ENCODE results near the gene RYR2.
"Not testable (repeated sequence)": the region's sequence is repeated elsewhere in the genome, so short reads cannot be mapped to it uniquely, and the experiment has no call there.

The RYR2 gene

DNA sequence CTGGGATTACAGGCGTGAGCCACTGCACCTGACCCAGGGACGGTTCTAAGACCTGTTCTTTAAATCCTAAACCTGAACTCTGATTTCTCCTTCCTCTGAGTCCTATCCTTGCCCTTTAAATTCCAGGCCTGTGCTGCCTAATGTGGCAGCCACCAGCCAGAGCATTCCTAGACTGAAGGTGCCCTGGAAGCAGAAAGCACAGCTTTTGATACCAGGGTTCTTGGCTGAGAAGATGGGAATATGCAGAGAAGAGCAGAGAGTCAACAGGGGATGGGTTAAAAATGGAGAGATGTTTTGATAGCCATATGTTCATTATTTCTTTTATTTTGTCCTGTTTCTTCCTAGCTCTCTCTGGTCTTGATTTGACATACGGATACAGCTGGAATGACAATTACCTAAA, 49.7 kb downstream of the RYR2 start:
- DNase-seq, result no peak

DNA sequence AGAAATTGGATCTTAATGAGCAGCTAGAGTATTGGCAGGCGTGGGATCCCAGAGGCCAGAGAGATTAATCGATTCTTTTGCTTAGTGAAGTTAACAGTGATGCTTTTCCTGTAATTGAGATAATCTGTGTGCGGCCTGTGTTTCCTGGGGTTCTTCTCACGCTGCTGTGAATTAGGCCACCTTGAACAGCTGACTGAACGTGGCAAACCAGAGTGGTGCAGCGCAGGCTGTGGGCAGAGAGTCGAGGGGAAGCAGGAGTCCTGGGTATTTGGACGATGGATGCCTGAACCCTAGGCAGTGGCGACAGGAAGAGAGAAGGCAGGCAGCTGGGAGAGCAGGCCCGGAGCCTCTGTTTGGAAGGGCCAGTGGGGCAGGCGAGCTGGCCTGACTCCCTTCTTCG, 51.7 kb downstream of the RYR2 start:
- no peak for DNase-seq

DNA sequence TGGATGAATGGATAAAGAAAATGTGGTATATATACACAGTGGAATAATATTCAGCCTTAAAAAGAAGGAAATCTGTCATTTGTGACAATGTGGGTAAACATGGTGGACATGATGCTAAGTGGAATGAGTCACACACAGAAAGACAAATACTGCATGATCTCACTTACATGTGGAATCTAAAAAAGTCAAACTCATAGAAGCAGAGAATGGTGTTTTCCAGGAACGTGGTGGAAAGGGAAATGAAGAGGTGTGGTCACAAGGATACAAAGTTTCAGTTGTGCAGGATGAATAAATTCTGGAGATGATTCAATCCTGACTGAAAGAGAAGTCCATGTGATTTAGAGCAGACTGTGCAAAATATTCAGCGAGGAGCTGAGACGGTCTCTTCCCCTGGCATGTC, 56.6 kb downstream of the RYR2 start:
- DNase-seq, result no peak

DNA sequence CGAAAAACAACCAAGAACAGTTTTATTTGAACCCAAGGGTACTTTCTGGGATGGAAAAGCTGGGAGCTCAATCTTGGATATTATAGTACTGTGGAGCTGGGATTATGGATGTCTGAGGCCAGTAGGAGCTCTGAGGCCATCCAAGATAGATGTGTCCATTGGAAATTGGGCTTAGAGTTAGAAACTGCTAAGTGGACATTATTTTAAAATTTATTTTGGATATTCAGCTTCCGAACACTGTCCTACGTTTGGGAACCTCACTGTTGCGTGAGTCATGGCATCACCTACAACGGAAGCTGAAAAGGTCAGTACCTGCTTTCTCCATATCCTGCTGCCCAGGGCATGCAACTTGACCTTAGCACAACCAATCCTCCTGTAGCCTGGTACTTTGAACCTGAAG, 61.0 kb downstream of the RYR2 start:
- no peak for DNase-seq

DNA sequence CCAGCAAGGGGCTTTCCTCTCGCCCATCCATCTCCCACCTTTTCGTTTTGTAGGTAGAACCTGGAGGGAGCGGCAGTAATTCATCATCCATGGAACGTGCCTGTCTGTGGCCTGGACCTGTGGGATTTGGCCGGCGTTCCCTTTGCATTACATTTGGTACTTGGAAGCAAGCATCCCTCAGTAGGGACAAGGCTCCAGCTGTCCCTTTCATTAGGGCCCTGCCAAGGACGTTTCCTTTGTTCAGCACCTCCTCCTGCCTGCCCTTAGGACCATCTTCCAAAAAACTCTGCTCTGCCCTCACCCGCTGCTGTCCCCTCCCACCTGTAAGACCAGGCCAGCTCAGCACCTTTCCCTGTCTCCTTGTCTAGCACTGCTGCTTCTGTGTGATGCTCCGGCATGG, 62.1 kb downstream of the RYR2 start:
- DNase-seq, result no peak

DNA sequence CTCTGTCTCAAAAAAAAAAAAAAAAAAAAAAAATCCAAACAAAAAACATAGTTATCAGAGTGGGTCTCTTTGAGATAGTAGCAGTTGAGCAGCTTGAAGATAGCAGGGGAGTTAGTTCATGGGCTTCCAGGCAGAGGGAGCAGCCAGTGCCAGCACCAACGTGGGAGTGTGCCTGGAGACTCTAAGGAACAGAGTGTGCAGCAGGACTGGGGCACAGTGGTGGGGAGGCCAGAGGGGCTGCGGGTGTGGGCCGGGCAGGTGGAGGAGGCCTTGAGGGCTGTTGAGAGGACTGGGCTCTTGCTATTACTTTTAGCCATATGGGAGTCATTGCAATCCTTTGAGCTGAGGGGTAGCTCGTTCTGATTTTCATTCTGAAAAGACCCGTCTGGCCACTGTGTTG, 63.8 kb downstream of the RYR2 start:
- no peak for DNase-seq

DNA sequence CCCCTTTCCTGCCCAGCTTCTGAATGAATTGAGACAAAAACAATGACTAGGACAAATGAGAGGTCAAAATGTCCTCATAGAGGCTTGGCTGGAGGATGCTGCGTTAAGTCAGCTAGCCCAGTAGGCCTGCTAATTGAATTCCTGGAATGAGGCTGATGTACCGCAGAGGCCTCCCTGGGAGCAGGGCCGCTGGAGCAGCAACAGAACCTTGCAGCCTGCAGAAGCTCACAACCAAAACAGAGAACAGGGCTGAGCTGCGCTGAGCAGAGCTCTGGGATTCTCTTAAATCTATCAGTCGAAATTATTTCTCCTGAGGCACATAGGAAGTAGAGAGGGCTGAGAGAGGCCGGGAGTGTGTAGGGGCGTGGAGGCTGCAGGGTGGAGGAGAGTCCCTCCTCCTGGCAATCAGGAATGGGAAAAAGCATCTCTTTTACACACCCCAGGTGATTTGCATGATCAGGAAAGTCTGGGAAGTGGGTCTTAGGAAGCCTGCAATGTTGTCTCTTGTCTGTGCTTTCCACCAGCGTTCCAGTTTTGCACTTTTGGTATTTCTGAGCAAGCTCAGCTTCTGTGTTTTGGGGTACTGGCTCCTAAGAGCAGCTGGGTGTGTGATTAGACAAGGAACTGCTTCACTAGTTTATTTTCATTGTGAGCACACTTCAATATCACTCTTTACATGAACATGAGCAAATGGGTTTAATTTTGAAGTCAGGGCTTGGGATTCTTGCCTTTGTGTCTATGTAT, 66.5 kb downstream of the RYR2 start:
- no peak for DNase-seq

DNA sequence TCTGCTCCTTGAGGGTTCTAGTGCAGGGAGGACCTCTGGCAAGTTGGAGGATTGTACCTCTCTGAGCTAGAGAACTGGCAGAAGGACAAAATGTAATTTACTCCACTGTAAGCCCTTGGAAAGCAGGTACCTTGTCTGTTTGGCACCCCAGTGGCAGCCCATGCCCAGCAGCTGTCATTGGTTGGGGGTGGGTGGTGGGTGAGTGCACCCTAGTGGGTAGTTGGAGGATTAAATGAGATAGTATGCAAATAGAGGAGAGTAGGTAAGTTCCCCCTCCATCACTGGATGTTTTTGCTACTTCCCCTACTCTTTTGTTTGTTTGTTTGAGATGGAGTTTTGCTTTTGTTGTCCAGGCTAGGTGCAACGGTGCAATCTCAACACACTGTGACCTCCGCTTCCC, 69.8 kb downstream of the RYR2 start:
- no peak for DNase-seq

DNA sequence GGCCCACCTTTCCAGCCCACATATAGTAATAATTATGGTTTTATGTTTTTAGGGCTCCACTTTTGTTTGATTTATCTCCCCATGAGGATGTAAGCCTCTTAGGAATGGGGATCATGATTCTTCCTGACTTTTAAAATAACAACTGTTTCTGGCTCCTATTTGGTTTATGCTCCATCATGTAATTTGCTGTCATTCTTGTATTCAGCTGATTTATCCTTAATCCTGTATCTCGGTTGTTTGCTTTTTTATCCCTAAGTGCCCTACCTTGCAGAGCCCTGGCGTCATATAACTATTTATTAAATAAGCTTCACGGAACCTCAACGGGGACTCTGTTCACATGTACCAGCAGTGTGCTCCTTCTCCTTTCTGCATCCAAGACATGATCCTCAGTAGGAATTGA, 70.7 kb downstream of the RYR2 start:
- no peak for DNase-seq

DNA sequence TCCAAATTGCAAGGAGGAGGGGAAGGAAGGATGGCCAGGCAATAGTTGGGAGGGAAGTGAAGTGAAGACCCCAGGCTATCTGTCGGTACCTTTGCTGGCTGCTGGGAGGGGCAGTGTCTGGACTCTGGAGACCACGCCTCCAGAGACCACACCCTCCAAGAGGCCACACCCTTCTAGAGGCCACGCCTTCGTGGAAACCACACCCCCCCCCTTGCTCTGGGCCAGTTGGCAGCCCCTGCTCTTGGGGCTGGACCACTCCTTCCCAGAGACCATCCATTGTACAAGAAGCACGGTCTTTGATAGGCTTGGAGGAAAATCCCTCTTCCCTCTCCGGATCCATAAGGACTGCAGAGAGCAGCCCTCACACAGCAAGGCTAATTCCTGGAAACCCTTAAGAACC, 73.1 kb downstream of the RYR2 start:
- DNase-seq, result no peak

DNA sequence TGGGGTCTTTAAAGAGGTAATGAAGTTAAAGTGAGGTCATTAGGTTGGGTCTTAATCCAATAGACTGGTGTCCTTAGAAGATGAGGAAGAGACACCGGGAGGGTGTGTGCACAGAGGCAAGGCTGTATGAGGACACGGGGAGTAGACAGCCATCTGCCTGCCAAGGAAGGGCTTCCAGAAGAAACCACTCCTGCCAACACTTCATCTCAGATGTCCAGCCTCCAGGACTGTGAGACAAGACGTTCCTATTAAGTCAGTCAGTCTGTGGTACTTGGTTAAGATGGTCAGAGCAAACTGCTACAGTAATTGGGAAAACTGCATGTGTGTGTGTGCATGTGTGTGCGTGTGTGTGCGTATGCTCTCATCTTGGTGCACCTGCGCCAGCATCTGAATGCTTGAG, 77.1 kb downstream of the RYR2 start:
- no peak for DNase-seq

DNA sequence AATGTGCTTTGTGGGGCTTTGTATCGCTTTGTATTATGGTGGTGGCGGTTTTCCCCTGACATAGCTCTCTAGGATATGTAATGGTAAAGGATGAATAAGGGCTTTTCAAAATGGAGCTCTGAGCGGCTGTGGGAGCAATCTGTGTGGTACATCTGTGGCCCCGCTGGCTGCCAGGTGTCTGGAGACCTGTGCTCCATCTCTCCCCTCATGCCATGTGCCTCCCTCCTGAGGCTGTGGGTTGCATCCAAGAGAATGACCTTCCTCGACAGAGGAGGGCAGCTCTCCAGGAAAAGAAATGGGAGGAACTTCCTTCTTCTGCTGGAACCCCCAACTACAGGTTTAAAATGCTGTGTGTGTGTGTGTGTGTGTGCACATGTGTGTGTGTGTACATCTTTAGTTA, 78.7 kb downstream of the RYR2 start:
- DNase-seq, result no peak

DNA sequence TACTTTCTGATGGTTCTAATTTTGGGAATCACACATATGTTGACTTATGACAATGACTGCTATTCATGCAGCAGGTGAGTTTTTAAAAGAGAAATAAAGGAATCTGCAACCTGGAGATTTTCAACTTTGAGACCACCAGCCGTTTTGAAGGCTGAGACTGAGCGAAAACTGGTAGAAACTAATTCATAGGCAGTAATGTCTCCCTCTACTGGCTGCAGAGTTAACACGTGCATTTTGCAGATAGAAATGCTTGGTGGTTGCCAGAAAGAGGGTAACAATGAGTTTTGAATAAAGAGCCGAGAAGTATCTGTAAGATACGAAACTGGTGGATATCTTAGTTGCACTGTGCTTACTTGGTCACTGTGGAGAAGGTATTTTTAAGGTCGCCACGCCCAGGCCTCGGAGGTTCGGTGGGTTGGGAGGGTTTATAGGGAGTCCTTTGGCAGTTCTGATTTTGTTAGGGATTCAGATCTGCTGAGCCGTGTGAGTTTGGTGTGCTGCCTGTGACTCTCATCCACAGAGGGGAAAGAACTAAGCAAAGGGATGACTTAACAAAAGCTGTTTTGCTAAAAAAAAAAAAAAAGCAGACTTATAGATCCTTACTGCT, 83.0 kb downstream of the RYR2 start:
- no peak for DNase-seq

DNA sequence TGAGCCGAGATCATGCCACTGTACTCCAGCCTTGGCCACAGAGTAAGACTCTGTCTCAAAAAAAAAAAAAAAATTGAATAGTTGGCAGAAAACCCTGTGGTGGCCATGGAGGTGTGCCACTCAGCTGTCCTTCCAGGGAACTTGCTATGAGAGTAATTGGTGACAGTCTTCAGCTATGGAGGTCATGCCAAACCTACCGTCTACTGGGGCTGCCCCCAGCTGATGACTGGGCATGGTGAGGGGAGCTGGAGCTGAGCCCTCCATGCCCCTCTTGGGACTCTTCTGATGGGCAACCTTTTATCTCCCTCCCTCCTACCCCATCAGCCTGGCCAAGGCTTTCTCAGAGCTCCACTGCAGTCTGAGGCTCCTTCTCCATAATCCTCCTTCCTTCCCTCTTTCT, 84.2 kb downstream of the RYR2 start:
- no peak for DNase-seq

DNA sequence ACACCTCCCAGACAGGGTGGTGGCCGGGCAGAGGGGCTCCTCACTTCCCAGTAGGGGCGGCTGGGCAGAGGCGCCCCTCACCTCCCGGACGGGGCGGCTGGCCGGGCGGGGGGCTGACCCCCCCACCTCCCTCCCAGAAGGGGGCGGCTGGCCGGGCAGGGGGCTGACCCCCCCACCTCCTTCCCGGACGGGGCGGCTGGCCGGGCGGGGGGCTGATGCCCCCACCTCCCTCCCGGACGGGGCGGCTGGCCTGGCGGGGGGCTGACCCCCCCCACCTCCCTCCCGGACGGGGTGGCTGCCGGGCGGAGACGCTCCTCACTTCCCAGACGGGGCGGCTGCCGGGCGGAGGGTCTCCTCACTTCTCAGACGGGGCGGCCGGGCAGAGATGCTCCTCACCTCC, 85.3 kb downstream of the RYR2 start:
- DNase-seq, result not testable (repeated sequence)

DNA sequence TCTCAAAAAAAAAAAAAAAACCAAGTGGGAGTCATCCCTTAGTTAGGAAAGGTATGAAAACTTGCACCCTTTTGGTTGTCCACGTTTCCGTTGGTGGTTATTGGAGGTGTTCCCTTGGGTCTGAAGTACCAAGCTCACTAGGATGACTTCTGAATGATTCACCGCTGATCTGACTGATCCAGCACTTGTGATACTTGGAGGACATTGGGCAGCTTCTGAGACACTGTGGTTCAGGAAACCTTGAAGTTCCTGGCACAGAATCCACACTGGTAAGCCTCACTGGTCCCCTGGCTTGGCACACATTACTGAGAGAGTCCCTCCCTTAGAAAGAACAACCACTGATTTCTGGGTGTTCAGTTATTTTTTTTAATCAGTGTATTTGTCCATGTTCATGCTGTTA, 91.9 kb downstream of the RYR2 start:
- no peak for DNase-seq

DNA sequence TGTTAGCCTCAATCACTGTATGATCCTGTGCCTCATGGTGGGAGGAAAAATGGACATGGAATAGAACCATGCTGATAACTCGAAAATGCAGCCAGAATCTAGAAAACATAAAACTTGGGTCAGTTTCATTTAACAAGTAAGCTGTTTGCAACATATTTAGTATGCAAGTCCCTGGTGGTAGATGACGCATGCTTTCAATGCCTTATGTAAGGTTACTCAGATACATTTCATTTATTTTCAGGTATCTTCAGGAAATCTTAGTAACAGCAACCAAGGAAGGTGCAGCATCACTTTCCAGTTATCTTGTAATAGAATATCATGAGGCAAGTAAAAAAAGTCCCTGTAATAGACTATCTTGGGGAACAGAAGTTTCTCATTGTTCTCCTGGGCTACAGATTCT, 92.9 kb downstream of the RYR2 start:
- DNase-seq, result no peak

DNA sequence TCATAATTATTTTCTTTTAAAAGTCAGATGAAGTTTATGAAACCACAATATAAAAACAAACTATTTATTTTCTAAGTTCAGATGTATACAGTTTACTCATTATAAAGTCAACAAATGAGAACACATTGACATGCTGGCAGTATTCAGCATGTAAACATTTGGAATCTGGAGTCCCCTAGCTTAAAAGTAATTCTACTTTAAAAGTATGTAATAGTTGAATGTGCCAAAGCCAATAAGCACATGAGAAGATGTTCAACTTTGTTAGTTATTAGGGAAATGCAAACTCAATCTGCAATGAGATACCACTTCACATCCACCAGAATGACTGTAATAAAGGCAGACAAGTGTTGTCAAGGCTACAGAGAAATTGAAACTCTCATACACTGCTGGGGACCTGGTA, 96.6 kb downstream of the RYR2 start:
- no peak for DNase-seq

DNA sequence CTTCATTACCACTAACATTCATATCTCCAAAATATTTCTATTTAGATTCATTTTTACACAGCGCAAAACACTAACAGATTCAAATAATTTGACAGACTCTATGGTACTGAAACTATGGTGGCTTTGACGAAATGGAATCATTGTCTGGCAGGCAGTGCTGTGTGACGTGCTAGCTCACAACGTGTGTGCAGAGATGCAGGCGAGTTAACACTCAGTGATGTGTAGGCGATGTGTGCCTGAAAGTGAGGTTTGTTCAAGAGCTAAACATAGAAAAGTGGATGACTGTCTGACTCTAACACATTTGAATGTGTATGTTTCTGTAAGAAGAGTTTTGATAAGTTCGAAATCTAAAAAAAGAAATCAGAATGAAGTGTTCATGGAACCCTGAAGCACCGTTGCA, 97.7 kb downstream of the RYR2 start:
- DNase-seq, result no peak

DNA sequence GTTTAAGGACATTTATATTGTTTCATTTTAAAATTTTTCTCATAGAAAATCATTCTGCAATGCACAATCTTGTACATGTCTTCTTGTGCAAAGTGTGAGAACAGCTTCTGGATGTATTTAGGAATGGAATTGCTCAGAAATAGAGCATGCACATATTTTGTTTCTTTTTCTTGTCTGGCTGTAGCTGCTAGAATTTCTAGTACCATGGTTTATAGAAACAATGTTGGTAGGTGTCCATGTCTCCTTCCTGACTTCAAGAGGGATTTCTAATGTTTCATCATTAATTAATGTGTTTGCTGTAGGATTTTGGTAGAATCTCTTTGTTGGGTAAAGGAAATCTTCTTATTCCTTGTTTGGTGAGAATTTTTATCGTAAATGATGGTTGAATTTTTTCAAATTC, 99.0 kb downstream of the RYR2 start:
- DNase-seq, result no peak

DNA sequence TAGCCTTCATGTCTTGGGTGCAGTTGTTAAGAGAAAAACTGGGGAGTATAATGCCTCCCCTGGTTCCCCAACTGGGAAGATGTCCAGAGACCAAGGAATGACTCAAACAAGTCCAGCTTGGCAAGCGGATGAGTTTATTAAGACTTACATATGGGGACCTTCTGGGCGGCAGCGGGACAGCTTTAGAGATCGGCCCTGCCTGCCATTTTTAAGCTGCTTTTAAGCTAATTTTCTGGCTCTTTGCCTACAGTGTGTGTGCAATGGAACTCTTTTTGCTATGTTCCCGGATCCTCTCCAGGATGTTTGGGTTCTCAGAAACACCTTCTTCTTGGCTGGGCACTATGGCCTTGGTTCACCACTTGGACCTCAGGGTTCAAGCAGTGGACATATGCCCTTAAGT, 99.5 kb downstream of the RYR2 start:
- no peak for DNase-seq

DNA sequence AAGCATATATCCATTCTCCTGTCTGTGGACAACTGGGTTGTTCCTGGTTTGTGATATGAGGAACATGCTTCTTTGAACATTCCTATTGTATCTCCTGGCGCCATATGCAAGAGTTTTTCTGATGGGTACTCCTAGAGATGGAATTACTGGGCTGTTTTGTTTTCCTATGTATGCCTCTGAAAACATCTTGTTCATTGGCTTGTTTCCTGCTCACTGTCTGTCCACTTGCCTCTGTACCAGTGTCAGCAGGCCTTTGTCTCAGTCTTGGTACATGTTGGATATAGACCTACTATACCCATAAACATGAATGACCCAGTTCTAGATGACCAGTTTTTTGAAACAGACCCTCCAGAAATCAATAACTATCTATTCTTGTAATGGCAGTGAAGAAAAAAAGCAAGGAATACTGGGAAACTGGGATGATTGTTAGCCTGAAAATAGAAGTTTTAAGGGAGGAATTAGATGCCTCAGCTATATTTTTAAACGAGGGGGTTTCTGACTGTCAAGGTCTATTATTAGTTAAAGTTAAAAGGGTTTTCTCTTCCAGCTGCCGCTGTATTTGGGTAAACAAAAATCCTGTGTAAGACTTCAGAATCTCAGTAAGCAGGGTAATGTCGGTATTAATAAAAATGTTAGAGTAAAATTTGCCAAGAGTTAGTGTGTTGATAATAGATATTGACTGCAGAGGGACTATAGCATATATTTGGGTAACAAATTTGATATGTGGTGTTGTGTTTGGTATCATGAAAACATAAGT, 103.6 kb downstream of the RYR2 start:
- DNase-seq, result no peak

DNA sequence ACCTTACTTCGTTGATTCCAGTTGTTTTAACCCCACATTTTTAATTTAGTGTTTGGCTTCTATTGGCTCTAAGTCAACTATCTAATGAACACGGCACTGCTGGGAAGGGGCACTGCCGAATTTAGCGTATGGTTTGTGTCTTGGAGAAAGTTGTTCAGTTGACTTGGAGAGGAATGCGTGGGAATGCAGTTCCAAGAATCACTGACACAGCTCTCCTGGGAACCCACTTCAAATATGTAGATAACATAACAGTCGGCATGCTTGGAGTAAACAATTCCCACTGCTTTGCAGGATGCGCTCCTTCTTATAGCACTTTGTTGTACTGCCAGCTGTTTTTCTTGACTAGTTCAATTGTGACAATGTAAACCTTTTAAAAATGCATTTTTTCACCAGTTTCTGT, 104.3 kb downstream of the RYR2 start:
- no peak for DNase-seq

DNA sequence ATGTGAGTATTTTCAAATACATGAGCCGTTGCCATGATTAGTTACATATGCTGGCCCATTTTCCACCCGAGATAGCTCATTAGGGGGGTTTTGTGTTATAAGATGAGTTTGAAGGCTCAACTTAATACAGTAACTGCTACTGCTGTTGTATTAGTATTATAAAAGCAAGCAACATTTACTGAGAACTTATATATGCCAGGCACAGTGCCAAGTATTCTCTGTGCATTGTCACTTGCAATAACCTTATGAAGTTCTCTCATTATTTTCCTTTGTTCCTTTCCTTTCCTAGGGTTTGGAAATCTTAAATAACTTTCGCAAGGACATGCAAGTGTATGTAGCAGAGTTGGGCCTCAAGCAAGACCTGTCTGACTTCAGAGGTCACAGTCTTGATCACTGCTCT, 107.9 kb downstream of the RYR2 start:
- DNase-seq, result no peak

DNA sequence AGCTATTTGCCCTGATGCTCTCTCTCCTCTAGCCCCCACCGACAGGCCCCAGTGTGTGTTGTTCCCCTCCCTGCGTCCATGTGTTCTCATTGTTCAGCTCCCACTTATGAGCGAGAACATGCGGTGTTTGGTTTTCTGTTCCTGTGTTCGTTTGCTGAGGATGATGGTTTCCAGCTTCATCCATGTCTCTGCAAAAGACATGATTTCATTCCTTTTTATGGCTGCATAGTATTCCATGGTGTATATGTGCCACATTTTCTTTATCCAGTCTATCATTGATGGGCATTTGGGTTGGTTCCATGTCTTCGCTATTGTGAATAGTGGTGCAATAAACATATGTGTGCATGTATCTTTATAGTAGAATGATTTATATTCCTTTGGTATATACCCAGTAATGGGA, 110.0 kb downstream of the RYR2 start:
- DNase-seq, result not testable (repeated sequence)

All from NCI-H510A (cell line).